NCI-H460 (cell line): ENCODE results near the gene USP10. TPM values are rescaled to one million over a fixed set of nuclear protein-coding genes. Genes with fewer than 3 reads are reported as not detected.

Experiments
- DNase-seq: peaks from one replicate; pipeline ENCODE4 v3.0.0-alpha.2; 2016; ENCODE audit warnings: low read depth; ENCODE audit errors: extremely low read depth
- total RNA-seq: library from RNA; depleted of rRNA; stranded (reverse); fragments of >200 nt; shearing (Covaris generic); gene quantifications from 2 replicates; pipeline ENCODE4 v1.2.3, GENCODE V29; 2014; rRNA removed

USP10 gene
- total RNA-seq, 1 experiment from 2014 or later = 63.9 TPM

- no peak for DNase-seq
Observed at GRCh38 chr16:84818133-84818532, 118.3 kb downstream of the USP10 start.

DNA sequence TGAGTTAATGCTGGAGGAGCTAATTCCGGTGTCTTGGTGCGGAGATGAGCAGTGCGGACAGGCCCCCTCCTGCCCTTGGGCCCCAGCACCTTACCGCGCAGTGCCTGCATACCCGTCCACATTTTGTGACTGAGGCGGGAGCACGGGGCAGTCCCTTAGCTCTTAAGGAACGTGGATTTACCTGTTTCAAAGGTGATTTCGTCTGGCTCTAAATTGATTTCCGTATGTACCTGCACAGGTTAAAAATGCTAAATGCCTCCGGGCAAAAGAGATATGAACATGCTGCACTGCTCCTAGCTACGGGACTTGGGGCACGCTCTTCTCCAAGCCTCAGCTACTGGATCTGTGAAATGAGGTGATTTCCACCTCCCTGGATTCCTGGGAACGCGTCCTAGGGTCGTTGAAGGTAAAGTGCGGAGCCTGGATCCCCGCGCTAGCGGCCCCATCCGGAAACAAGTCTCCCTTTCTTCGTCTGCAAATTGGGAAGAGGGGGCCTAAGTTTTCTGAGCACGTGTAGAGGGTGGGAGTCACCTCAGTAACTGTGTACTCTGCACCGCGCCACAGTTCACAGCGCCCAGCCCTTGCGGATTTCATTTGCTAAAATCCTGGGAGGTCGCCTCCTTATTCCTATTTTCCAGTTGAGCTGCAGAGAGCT, 119.3 kb downstream of the USP10 start:
- no peak for DNase-seq

- DNase-seq = peak; percentile 80
Observed at GRCh38 chr16:84819644-84820304, 120.0 kb downstream of the USP10 start, which contains the start of gene CRISPLD2. Gene CRISPLD2, plus strand, starts transcription at chr16:84819985. Its CDS starts 18,511 bp downstream, at chr16:84838496.

- no peak for DNase-seq
Observed at GRCh38 chr16:84820305-84820684, 120.5 kb downstream of the USP10 start.

DNA sequence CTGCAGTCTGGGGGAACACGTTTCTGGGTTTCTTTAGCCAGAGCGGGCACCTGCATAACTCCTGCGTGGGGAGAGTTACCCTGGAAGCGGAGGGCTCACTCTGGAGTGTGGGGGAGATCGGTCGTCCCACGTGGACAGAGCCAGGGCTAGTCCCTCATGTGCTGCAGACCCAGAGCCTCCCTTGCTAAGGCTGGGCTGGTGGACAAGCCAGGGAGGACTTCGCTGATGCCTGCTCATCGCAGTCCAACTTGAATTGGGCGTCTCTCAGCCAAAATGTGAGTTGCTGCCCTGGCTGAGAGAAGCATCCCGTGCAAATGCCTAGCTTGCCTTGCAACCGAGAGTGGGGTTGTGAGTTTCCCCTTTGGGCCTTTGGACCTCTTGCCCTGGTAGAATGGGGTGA, 121.0 kb downstream of the USP10 start:
- no peak for DNase-seq

- DNase-seq = no peak
Observed at GRCh38 chr16:84821179-84821578, 121.4 kb downstream of the USP10 start.

DNA sequence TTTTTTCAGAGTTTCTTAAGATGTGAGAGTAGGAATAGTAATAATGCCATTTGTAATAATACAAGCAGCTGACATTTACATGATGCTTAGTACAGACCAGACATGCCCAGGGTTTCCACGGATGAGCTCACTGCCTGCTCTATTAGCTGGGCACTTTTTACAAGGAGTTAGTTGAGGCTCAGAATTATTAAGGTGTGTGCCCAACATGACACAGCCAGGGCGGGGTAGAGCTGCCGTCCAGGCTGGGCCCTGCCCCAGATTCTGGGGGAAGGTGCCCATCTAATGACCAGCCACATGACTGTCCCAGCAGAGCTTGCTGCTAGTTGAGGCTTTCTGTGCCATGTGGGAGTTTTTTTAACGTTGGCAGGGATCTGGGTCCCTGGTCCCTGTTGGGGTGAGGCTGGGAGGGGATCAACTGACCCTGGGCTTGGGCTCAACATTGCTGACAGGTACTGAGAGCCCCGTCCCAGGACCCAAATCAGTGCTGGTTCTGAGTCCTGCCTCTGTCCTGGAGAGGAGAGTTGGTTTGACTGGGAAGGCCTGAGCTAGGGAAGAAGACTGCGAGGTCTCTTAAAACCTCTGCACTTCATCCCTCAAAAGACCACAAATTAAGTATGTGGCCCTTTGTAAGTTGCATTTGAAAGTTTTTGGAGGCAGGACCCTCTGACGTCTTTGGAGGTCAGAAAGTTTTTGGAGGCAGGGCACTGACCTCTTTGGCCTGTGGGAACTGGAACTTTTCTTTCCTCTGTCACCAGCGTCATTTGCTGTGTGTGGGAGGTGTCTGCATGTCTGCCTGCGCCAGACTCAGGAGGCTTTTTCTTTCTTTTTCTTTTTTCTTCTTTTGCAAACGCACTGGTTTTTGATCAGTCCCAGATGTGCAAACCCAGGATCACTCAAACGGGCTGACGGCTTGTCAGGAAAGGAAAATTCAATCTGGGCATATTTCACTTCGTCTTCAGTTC, 122.2 kb downstream of the USP10 start:
- no peak for DNase-seq

- no peak for DNase-seq
Observed at GRCh38 chr16:84822990-84823389, 123.2 kb downstream of the USP10 start.

DNA sequence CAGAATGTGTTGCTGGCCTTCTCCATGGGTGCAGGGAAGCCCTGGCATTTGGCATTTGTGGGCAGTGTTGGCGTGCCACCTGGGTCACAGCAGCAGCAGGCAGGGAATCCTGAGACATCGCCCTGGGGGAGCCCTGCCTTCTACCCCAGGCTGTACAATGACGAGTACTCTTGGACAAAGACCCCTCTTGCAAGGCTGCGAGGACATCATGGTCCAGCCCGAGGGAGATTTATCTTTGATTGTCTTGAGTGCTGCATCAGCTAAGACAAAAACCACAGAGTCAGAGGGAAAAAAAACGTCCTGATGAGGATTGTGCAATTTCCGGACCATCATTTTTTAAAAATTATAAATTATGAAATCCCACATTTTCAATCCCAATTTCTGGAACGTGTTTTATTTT, 123.7 kb downstream of the USP10 start:
- DNase-seq = no peak

GRCh38 chr16:84823926-84824325, 124.1 kb downstream of the USP10 start:
- DNase-seq = no peak

- no peak for DNase-seq
Observed at GRCh38 chr16:84825896-84826557, 126.2 kb downstream of the USP10 start.

GRCh38 chr16:84826558-84826941, 126.8 kb downstream of the USP10 start:
- DNase-seq = no peak

GRCh38 chr16:84827131-84827574, 127.4 kb downstream of the USP10 start:
- DNase-seq = no peak

GRCh38 chr16:84827897-84828296, 128.1 kb downstream of the USP10 start:
- DNase-seq = no peak

DNA sequence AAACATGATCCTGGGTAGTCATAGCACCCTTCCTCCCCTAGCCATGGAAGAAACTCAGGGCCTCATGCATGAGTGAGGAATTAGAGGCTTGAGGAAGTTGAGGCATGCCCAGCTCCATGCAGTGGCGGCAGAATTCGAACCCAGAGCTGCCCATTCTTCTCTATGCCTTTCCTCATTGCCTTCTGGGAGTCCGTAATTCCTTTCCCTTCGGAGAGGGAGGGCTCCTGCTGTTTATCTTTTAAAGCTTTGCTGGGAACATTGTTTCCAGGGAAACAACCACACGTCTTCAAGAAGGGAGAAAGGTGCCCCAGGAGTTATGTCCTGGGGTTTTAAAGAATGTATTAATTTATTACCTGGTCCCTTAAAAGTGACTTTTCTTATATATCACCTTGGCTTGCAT, 128.5 kb downstream of the USP10 start:
- DNase-seq = no peak

Other genes with a start within 250 kb of the USP10 start
- 9.5 and 10.0 TPM in 2 replicates for gene MEAK7, start 195.3 kb upstream of the USP10 start, total RNA-seq
- 34.6 and 46.3 TPM in 2 replicates for gene COTL1, start 81.9 kb upstream of the USP10 start, total RNA-seq
- 22.2 and 23.5 TPM in 2 replicates for gene KLHL36, start 51.5 kb upstream of the USP10 start, total RNA-seq
- gene CRISPLD2, start 120.0 kb downstream of the USP10 start, total RNA-seq = 0.30 and 0.35 TPM in 2 replicates